ENCODE data around the gene STK32C.

DNA sequence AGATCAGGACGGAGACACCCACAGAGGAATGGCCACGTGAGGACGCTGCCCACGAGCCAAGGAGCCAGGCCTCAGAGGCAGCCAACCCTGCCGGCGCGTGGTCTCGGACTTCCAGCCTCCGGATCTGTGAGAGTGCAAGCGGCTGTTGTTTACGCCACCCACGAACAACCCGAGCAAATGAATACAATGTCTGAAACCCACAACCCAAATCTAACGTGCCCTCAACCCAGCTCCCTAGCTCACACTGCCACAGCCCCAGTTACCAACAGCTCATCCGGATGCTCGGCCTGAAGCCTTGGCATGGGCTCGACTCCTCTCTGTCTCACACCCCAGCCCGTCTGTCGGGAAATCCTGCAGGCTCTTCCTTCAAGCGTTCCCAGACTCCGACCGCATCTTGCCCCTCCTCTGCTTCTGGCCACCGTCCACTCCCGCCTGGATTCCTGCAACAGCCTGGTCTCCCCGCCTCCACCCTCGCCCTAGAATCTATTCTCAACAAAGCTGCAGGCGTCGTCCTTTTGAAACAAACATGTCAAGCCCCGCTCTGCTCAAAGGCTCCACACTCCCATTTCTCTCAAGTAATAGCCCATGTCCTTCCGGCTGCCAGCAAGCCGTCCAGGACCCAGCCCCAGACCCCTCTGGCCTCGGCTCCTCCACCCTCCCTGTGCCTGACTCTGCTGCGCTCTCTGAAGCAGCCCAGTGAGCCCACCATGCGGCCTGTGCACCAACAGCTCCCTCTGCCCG lies 35.3 kb downstream of the STK32C start:
- TF ChIP-seq, protein P1, sequence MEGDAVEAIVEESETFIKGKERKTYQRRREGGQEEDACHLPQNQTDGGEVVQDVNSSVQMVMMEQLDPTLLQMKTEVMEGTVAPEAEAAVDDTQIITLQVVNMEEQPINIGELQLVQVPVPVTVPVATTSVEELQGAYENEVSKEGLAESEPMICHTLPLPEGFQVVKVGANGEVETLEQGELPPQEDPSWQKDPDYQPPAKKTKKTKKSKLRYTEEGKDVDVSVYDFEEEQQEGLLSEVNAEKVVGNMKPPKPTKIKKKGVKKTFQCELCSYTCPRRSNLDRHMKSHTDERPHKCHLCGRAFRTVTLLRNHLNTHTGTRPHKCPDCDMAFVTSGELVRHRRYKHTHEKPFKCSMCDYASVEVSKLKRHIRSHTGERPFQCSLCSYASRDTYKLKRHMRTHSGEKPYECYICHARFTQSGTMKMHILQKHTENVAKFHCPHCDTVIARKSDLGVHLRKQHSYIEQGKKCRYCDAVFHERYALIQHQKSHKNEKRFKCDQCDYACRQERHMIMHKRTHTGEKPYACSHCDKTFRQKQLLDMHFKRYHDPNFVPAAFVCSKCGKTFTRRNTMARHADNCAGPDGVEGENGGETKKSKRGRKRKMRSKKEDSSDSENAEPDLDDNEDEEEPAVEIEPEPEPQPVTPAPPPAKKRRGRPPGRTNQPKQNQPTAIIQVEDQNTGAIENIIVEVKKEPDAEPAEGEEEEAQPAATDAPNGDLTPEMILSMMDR (IDR thresholded peaks at IDR 0.05): no peak
- no peak for TF ChIP-seq POLR2AphosphoS5 (IDR thresholded peaks at IDR 0.05; ENCODE audit: insufficient read depth in 1 of 2, low read depth in 1 of 2)
